ENCODE data around the gene CST5.
"Not testable (repeated sequence)": the region's sequence is repeated elsewhere in the genome, so short reads cannot be mapped to it uniquely, and the experiment has no call there.

GRCh38 chr20:23860771-23861170 lies 18.8 kb downstream of the CST5 start:
- TF ChIP-seq ATF3 (IDR thresholded peaks at IDR 0.05); RAD21 (IDR thresholded peaks at IDR 0.05; ENCODE audit: low read depth); POLR2A (IDR thresholded peaks at IDR 0.05; ENCODE audit: borderline replicate concordance, extremely low read depth, insufficient read depth, insufficient read length); FOSL1 (IDR thresholded peaks at IDR 0.05; ENCODE audit: low read depth); POLR2AphosphoS5 (IDR thresholded peaks at IDR 0.05; ENCODE audit: low read depth, low read length); YY1 (IDR thresholded peaks at IDR 0.05; ENCODE audit: extremely low read depth, insufficient replicate concordance, low read depth, low read length): not testable (repeated sequence)
- TF ChIP-seq, protein P1, sequence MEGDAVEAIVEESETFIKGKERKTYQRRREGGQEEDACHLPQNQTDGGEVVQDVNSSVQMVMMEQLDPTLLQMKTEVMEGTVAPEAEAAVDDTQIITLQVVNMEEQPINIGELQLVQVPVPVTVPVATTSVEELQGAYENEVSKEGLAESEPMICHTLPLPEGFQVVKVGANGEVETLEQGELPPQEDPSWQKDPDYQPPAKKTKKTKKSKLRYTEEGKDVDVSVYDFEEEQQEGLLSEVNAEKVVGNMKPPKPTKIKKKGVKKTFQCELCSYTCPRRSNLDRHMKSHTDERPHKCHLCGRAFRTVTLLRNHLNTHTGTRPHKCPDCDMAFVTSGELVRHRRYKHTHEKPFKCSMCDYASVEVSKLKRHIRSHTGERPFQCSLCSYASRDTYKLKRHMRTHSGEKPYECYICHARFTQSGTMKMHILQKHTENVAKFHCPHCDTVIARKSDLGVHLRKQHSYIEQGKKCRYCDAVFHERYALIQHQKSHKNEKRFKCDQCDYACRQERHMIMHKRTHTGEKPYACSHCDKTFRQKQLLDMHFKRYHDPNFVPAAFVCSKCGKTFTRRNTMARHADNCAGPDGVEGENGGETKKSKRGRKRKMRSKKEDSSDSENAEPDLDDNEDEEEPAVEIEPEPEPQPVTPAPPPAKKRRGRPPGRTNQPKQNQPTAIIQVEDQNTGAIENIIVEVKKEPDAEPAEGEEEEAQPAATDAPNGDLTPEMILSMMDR (IDR thresholded peaks at IDR 0.05 in 2 of 3, conservative IDR thresholded peaks at IDR 0.05 in 1 of 3; ENCODE audit: borderline replicate concordance in 1 of 3, insufficient read depth in 1 of 3, low read depth in 2 of 3, low read length in 2 of 3): not testable (repeated sequence)
- TF ChIP-seq, protein P2, sequence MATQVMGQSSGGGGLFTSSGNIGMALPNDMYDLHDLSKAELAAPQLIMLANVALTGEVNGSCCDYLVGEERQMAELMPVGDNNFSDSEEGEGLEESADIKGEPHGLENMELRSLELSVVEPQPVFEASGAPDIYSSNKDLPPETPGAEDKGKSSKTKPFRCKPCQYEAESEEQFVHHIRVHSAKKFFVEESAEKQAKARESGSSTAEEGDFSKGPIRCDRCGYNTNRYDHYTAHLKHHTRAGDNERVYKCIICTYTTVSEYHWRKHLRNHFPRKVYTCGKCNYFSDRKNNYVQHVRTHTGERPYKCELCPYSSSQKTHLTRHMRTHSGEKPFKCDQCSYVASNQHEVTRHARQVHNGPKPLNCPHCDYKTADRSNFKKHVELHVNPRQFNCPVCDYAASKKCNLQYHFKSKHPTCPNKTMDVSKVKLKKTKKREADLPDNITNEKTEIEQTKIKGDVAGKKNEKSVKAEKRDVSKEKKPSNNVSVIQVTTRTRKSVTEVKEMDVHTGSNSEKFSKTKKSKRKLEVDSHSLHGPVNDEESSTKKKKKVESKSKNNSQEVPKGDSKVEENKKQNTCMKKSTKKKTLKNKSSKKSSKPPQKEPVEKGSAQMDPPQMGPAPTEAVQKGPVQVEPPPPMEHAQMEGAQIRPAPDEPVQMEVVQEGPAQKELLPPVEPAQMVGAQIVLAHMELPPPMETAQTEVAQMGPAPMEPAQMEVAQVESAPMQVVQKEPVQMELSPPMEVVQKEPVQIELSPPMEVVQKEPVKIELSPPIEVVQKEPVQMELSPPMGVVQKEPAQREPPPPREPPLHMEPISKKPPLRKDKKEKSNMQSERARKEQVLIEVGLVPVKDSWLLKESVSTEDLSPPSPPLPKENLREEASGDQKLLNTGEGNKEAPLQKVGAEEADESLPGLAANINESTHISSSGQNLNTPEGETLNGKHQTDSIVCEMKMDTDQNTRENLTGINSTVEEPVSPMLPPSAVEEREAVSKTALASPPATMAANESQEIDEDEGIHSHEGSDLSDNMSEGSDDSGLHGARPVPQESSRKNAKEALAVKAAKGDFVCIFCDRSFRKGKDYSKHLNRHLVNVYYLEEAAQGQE (IDR thresholded peaks at IDR 0.05; ENCODE audit: low read depth): not testable (repeated sequence)
- TF ChIP-seq, protein P3, sequence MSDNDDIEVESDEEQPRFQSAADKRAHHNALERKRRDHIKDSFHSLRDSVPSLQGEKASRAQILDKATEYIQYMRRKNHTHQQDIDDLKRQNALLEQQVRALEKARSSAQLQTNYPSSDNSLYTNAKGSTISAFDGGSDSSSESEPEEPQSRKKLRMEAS (IDR thresholded peaks at IDR 0.05): not testable (repeated sequence)
- TF ChIP-seq, protein P4, sequence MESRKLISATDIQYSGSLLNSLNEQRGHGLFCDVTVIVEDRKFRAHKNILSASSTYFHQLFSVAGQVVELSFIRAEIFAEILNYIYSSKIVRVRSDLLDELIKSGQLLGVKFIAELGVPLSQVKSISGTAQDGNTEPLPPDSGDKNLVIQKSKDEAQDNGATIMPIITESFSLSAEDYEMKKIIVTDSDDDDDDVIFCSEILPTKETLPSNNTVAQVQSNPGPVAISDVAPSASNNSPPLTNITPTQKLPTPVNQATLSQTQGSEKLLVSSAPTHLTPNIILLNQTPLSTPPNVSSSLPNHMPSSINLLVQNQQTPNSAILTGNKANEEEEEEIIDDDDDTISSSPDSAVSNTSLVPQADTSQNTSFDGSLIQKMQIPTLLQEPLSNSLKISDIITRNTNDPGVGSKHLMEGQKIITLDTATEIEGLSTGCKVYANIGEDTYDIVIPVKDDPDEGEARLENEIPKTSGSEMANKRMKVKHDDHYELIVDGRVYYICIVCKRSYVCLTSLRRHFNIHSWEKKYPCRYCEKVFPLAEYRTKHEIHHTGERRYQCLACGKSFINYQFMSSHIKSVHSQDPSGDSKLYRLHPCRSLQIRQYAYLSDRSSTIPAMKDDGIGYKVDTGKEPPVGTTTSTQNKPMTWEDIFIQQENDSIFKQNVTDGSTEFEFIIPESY (IDR thresholded peaks at IDR 0.05; ENCODE audit: extremely low read depth, insufficient replicate concordance, low read length): not testable (repeated sequence)

Data from HCT116 (cell line).